Activated naive CD4-positive, alpha-beta T cell treated with anti-CD3 and anti-CD28 coated beads, Interleukin-2, amount 50 U/mL, for 72 hours (primary cell): ENCODE measurements around the gene RND1. TPM values are rescaled to one million over a fixed set of nuclear protein-coding genes. Genes with fewer than 3 reads are reported as not detected.
"Not testable (repeated sequence)": the region's sequence is repeated elsewhere in the genome, so short reads cannot be mapped to it uniquely, and the experiment has no call there.

Source experiments
- ATAC-seq, 2 donors: fragments of 150-1000 bp; cut with Tn5 transposase; 2 replicates each; pipeline ENCODE4 v1.10.0; 2021; ENCODE audit warnings: mild to moderate bottlenecking in 2 of 2, moderate library complexity in 2 of 2
- DNase-seq, 2 donors: peaks; one replicate each; pipeline ENCODE4 v3.0.0; 2021 to 2022; ENCODE audit warnings: low spot score in 2 of 2
- H3K27ac Mint-ChIP-seq, 2 donors: one replicate each; pipeline ENCODE4 v1.8.0; 2022; ENCODE audit warnings: mild to moderate bottlenecking in 2 of 2, mixed read lengths in 2 of 2
- H3K36me3 Mint-ChIP-seq, 2 donors: one replicate each; pipeline ENCODE4 v1.8.0; 2022; ENCODE audit warnings: mixed read lengths in 2 of 2
- H3K9me3 Mint-ChIP-seq, 2 donors: one replicate each; pipeline ENCODE4 v1.8.0; 2022; ENCODE audit warnings: mixed read lengths in 2 of 2
- total RNA-seq, 2 donors: library from RNA; stranded (reverse); gene quantifications; one replicate each; pipeline ENCODE4 v1.2.3, GENCODE V29; 2022

RND1 gene
- 10 to 100 TPM in 1 of 2 donors, 1 to 10 TPM in 1; 4.3 to 10.4 TPM for total RNA-seq

DNA sequence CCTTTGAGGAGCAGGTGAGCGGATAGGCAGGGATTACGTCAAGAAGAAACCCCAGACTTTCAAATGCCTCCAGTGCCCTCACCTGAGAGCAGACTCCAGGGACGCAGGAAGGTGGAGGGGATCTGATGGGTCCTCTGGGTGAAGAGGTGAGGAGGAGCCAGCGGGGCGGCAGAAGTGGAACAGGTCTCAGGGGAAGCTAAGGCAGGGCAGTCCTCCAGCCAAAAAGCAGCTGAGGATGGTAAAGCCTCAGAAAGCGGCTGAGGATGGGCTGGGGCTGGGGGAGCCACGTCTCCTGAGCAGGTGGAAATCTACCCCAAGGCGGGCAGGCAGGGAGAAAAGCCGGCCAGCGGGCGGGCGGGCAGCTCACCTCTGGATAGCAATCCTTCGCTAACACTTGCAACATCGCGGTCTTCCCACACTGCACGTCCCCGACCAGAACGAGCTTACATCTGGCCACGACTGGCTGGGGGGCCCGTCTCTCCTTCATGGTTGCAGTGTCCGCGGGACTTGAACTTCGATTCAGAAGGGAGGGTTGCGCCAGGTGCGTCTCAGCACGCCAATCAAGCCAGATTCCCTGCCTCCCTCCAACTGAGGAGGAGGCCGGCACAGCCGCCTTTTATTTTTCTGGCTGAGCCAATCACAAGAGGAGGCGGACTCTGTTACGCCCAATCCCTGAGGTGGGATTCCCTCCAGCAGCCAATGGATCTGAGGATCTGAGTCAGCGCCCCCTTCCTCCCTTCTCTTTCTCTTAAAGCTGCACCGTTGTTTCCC is at the start of gene RND1:
RND1 (minus strand) TSS at position 590 of the 771 bp plus-strand sequence; CDS start at position 487, 103 bp downstream.
- Mint-ChIP-seq H3K9me3 (no peaks in the 10 kb centered on the region), H3K36me3 (no peaks in the 10 kb centered on the region), H3K27ac (peak within 1 kb of the TSS; percentile 81 to 93)
- ATAC-seq = peak; percentile 95 to 96
- DNase-seq = peak; percentile 85 to 87

DNA sequence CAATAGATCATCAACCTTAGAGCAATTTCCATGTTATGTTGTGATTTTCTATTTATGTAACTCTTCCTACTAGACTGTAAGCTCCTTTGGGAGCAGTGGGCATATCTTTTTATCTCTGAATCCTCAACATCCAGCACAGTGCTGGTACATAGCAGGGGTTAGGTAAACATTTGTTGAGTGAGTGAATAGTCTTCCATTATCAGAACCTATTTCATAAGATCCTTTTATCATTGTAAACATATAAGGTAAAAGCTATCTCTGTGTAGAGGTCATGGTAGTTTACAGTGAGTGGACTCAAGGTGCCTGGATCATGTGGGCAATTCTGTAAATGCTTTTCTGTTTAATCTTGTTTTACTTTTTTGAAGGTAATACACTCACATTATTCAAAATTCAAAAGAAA is 44.5 kb upstream of the RND1 start:
- Mint-ChIP-seq H3K36me3 (no peaks in the 10 kb centered on the region), H3K9me3 (no peaks in the 10 kb centered on the region), H3K27ac (no peak overlapping the region)
- no peak for DNase-seq
- ATAC-seq = no peak

DNA sequence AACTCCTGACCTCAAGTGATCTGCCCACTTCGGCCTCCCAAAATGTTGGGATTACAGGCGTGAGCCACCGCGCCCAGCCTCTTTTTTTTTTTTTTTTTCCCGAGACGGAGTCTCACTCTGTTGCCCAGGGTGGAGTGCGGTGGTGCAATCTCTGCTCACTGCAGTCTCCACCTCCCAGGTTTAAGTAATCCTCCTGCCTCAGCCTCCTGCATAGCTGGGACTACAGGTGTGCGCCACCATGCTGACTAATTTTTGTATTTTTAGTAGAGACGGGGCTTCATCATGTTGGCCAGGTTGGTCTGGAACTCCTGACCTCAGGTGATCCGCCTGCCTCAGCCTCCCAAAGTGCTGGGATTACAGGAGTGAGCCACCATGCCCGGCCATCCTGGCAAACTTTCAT is 44.0 kb upstream of the RND1 start:
- not testable (repeated sequence) for H3K36me3 Mint-ChIP-seq, DNase-seq, H3K27ac Mint-ChIP-seq, H3K9me3 Mint-ChIP-seq, ATAC-seq

DNA sequence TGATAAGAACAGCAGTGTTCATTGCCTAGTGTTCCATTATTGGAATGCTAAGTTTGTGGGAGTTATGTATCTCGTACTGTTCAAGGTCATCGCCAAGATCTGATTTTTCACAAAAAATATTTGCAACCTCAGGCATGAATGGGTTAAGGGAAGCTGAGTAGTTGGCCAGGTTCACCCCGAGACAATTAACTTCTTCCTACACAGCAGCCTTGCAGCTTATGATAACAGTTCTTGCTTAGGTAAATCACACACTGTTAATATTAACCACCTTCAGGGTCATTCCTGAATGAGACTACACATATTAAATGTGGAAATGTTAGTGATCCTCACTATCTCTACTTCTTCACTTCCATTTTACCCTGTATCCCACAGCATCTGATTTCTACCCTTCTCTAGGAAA is 41.6 kb upstream of the RND1 start:
- no peak for DNase-seq
- Mint-ChIP-seq H3K27ac (no peak overlapping the region), H3K9me3 (no peaks in the 10 kb centered on the region), H3K36me3 (no peaks in the 10 kb centered on the region)
- no peak for ATAC-seq

DNA sequence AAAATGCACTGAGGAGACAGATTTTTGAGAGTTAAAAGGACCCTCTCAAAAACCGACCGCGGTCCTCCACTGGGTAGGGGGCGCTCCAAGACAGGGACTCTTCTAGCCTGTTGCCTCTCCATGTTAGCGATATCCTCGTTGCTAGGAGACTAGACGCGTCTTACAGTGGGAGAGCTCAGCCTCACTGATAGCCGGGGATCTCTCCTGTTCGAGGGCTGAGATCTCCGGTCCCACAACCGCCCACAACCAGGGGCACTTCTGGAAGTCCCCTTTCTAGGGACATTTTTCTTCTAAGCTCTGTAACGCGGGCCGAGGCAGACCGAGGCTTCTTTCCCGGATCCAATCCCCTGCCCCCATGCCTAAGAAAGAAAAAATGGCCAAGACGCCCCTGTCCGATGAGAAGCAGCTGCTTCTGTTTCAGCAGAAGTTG is 38.3 kb upstream of the RND1 start:
- Mint-ChIP-seq H3K36me3 (no peaks in the 10 kb centered on the region), H3K9me3 (no peaks in the 10 kb centered on the region), H3K27ac (no peak overlapping the region)
- peak; percentile 90 to 96 for ATAC-seq
- DNase-seq = peak; percentile 58 to 87

DNA sequence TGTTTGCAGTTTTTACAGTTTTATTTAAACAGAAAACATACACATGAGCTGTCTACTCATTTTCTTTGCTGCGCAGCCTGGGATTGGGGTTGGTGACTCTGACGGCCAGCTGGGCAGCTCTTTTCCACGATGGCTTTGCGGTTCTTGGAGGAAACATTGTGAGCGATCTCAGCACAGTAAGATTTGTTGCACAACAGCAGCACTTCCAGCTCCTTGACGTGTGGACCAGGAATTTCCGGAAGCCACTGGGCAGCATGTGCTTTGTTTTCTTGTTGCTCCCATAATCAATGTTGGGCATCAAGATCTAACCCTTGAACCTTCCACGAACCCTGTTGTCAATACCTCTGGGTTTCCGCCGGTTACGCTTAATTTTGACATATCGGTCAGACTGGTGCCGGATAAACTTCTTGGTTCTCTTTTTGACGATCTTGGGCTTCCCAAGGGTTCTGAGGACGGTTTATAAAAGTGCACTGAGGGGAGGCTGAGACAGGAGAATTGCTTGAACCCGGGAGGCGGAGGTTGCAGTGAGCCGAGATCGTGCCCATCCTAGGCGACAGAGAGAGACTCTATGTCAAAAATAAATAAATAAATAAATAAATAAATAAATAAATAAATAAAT is 37.8 kb upstream of the RND1 start:
- ATAC-seq (no peak), DNase-seq (no peak)
- Mint-ChIP-seq H3K36me3 (no peaks in the 10 kb centered on the region), H3K27ac (no peak overlapping the region), H3K9me3 (no peaks in the 10 kb centered on the region)

DNA sequence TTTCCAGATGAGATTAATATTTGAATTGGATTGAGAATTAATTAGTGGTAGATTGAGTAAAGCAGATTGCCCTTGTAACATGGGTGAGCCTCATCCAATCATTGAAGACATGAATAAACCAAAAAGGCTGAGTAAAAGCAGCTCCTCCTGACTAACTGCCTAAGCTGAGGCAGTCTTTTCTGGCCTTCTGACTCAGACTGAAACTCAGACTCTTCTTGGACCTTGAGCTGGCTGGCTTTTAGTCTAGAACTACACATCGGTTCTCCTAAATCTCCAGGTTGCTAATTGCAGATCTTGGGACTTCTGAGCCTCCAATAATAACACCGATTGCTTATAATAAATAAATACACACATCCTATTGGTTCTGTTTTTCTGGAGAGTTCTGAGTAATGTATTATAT is 35.6 kb upstream of the RND1 start:
- ATAC-seq (peak; percentile 73 to 83), DNase-seq (peak in 1 of 2 donors; percentile 21)
- Mint-ChIP-seq H3K9me3 (no peaks in the 10 kb centered on the region), H3K27ac (no peak overlapping the region), H3K36me3 (no peaks in the 10 kb centered on the region)

DNA sequence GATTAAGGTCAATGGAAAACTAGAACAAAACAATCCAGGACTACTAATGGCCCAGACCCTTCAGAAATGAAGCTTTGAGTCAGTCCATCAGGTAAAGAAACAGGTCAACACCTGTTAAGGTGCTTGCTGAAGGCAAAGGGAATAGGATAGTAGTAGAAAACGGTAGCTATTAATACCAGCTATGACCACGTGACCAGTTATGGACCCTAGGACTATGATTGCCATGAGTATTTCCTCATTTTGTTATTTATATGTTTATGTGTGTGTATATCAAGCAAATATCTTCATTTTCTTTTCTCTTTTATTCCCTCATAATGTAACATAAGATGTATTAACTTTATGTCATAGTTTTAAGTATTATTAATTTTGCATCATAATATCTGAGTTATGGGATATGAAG is 34.0 kb upstream of the RND1 start:
- H3K36me3 Mint-ChIP-seq = no peaks in the 10 kb centered on the region
- DNase-seq (no peak), ATAC-seq (no peak)
- H3K27ac Mint-ChIP-seq = no peak overlapping the region
- H3K9me3 Mint-ChIP-seq = no peaks in the 10 kb centered on the region

DNA sequence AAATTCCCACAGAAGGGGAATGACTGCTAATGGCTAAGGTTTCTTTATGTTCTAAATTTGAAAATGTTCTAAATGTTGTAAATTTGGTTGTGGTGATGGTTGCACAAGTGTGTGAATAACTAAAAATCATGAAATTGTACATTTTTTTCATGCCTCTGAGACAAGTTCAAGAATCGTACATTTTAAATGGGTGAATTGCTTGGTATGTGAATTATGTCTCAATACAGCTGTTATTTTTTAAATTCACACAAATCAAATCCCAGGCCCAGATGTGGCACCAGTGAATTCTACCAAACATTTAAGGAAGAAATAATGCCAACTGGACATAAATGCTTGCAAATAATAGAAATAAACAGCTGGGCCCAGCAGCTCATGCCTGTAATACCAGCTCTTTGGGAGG is 28.6 kb upstream of the RND1 start:
- ATAC-seq (no peak), DNase-seq (no peak)
- Mint-ChIP-seq H3K36me3 (no peaks in the 10 kb centered on the region), H3K27ac (no peak overlapping the region), H3K9me3 (no peaks in the 10 kb centered on the region)

DNA sequence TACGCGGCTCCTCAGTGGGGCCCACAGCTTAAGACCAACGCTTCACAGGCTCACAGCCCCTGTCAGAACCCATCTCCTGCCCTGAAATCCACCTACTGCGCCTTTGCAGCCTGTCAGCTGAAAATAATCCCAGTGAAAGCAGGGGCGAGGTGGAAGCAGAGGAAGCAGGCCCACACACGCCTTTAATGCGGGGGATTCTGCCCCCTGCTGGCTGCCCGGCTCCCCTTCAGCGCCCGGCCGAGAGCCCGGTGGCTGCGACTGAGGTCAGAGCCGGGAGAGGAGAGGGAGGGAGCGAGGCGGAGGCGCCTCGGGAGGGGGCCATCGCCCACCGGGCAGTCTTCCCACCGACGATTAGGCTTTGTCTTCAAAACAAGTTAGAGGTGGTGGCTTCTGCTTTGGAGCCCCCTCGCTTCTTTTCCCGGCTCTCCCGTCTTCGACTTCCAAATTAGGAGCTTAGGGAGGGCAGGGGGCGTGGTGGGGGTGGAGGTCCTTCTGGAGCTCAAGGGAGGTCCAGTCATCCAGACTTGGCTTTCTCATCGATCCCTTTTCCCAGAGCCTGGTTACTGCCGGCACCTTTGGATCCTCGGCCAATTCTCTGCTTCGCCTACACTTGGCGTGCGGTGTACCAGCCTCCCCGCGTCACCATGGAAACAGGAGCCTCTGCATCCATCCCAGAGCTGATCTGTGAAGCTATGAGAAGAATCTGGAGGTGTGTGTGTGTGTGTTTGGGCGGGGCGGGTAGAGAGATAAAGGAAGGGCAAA is 25.2 kb upstream of the RND1 start:
- Mint-ChIP-seq H3K27ac (no peak overlapping the region), H3K36me3 (no peaks in the 10 kb centered on the region), H3K9me3 (no peaks in the 10 kb centered on the region)
- peak; percentile 99 for ATAC-seq
- peak; percentile 73 to 87 for DNase-seq

DNA sequence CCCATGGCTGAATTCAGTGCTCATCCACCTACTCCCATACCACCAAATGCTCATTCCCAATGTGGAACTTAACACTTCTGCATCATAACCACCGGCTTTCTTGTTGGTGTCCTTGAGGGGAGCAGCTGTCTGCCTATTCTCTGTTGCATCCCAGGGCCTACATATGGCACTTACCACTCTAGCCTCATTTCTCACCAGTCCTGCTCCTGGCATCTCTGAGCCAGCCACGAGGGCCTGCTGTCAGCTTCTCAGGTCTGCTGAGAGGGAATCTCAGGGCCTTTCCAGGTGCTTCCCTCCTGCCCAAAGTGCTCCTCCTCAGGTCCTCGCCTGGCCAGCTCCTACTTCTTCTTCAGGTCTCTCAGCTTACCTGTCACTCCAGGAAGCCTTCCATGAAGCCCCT is 24.0 kb upstream of the RND1 start:
- no peak for ATAC-seq
- Mint-ChIP-seq H3K36me3 (no peaks in the 10 kb centered on the region), H3K27ac (no peak overlapping the region), H3K9me3 (no peaks in the 10 kb centered on the region)
- DNase-seq = no peak

DNA sequence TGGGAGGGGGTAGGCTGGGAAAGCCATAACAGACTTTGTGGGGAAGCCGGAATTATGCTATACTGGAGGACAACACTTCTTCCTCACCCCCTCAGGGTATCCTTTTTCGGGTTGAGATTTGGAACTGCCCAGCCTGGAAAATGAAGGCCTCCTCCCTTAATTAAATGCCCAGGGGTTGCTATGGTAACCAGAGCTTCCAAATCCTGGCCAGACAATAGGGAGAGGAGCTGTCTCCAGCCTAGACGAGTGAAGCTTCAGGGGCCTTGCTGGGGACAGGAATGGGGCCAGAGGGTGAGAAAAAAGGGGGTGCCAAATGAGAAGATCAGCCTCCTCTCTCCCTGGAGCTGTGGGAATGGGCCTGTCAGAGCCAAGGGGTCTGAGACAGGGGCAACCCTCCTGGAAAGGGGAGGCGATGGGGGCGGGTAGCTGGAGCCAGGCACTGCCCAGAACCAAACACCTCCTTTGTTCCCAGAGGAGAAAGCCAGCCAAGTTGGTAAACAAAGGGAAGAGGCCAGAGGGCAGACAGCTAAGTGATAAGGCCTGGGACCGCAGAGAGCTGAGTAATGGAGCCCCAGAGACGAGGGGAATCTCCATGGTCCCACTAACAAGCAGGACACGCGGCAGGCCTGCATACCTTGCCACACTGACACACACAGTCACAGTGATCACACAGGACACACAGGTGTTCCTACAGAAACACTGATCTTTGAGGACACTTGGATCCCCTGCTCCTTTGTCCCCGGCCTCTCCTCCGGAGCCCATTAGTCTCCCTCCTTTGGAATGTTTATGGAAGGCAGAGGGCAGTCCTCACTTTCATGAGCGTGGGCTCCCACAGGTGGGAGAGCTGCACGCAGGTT is 17.9 kb upstream of the RND1 start:
- H3K9me3 Mint-ChIP-seq = no peaks in the 10 kb centered on the region
- H3K36me3 Mint-ChIP-seq = no peaks in the 10 kb centered on the region
- H3K27ac Mint-ChIP-seq = no peak overlapping the region
- ATAC-seq (no peak), DNase-seq (no peak)

DNA sequence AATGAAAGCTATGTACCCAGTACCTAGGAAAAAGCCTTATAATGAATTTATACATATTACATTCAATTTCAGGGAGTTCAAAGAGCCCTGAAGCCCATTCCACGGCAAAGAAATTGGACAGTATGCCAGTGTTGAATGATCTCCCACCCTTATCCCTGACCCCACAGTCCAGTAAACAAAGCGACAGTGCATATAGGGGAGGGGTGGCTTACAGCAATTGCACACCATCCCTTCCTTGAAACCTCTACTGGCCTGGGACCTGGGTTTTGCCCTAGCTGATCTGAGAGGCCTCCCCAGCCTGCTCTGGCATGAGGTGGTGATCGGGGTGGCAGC is 17.3 kb upstream of the RND1 start:
- no peaks in the 10 kb centered on the region for H3K9me3 Mint-ChIP-seq
- ATAC-seq = no peak
- H3K27ac Mint-ChIP-seq = no peak overlapping the region
- DNase-seq = no peak
- no peaks in the 10 kb centered on the region for H3K36me3 Mint-ChIP-seq

DNA sequence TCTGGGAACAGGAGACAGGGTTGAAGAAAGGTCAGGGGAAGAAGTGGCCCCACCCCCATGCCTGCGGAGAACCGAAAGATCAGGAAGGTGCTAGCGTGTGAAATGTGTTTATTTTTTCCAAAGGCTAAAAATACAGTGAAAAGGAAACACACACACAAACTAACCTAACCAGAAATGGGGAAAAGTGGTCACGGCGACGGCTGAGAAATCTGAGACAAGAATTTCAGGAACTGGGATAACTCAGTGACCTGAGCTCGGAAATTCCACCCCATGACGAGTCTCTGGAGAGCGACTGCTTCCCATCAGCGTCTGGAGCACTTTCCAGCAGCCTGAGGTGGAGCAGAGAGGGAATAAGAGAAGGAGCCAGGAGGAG is 16.6 kb upstream of the RND1 start:
- H3K36me3 Mint-ChIP-seq = no peaks in the 10 kb centered on the region
- ATAC-seq = no peak
- no peaks in the 10 kb centered on the region for H3K9me3 Mint-ChIP-seq
- DNase-seq = no peak
- H3K27ac Mint-ChIP-seq = no peak overlapping the region

DNA sequence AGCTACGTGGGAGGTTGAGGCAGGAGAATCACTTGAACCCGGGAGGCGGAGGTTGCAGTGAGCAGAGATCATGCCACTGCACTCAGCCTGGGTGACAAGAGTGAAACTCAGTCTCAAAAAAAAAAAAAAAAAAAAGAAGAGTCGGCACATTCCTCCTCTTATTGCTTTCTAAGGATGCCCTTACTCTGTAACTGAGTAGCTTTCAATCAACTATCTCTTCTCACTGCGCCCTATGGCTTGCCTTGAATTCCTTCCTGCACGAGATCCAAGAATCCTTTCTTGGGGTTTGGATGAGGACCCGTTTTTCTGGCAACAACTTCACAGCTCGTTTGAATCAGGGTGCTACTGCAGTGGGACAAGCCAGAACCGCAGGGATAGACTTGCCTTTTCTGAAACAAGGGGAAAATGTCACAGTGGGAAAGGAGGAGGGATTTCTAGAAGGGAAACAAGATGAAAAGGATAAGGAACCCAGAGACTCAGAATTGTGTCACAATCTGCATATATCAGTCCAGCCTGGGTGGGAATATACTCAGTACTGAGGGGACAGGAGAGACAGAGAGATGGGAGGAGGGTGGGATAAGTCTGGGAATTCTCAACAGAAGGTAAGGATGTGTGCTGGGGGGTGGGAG is 16.1 kb upstream of the RND1 start:
- Mint-ChIP-seq H3K9me3 (no peaks in the 10 kb centered on the region), H3K27ac (no peak overlapping the region), H3K36me3 (no peaks in the 10 kb centered on the region)
- DNase-seq (no peak), ATAC-seq (no peak)

DNA sequence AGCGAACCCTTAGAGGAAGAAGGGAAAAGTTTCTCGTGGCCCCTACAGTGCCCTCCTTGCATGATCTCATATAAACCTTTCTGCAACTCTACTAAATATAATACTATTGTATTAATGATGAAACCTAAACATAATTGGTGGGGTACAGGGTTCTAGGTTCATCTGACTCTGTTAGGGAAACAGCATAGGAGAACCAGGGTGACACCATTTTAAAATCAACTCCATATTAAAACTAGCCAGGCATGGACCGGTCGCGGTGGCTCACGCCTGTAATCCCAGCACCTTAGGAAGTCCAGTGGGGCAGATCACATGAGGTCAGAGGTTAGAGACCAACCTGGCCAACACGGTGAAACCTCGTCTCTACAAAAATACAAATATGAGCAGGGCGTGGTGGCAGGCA is 15.0 kb upstream of the RND1 start:
- Mint-ChIP-seq H3K9me3 (no peaks in the 10 kb centered on the region), H3K27ac (no peak overlapping the region), H3K36me3 (no peaks in the 10 kb centered on the region)
- no peak for DNase-seq
- ATAC-seq = no peak
